ENCODE data around the gene MYH10.
A peak's percentile ranks its signal among the peaks of the same experiment; 100 is the strongest.

Gene MYH10

GRCh38 chr17:8436169-8436843 is 194.2 kb downstream of the MYH10 start:
- DNase-seq: peak; percentile 27

GRCh38 chr17:8435245-8436168 is 195.0 kb downstream of the MYH10 start, which contains the start of gene NDEL1:
NDEL1 (plus strand) TSS chr17:8435884; CDS start chr17:8444272, 8,388 bp downstream.
- DNase-seq: peak; percentile 91

GRCh38 chr17:8430966-8431365 is 199.6 kb downstream of the MYH10 start:
- DNase-seq: no peak

GRCh38 chr17:8426802-8427201 is 203.7 kb downstream of the MYH10 start:
- no peak for DNase-seq

GRCh38 chr17:8426094-8426720 is 204.3 kb downstream of the MYH10 start:
- no peak for DNase-seq
